ENCODE results near the gene MKNK2.
"Not testable (repeated sequence)": the region's sequence is repeated elsewhere in the genome, so short reads cannot be mapped to it uniquely, and the experiment has no call there.

Gene MKNK2

GRCh38 chr19:2096034-2096479, 45.0 kb upstream of the MKNK2 start, which contains the start of gene MOB3A:
MOB3A (minus strand) TSS chr19:2096326; CDS start chr19:2078560, 17,766 bp downstream.
- H3K4me1 ChIP-seq: peaks cover 44 to 62% (median 48%) of the 10 kb centered on the region in 10 experiments
- peak within 1 kb of the TSS; percentile 89 to 100 (median 99) for H3K4me2 ChIP-seq
- H3K36me3 ChIP-seq: peaks cover 16 to 44% (median 34%) of the 10 kb centered on the region in 11 experiments
- peak within 1 kb of the TSS; percentile 84 to 97 (median 93) for H3K9ac ChIP-seq
- no peak for TF ChIP-seq Cebpa-rat (IDR thresholded peaks at IDR 0.05)
- H3K27ac ChIP-seq: peak within 1 kb of the TSS; percentile 90 to 99 (median 94)
- H4K20me1 ChIP-seq: peaks cover 14 to 42% (median 32%) of the 10 kb centered on the region in 11 experiments; a peak in 19 of 22 replicates
- peak within 1 kb of the TSS; percentile 68 to 98 (median 90) for H3K4me3 ChIP-seq
- no peaks in the 10 kb centered on the region for H3K27me3 ChIP-seq
- H3K9me3 ChIP-seq (replicated peaks in 1 of 11): peaks cover 0 to 9% (median 0%) of the 10 kb centered on the region in 11 experiments; a peak in 4 of 22 replicates

DNA sequence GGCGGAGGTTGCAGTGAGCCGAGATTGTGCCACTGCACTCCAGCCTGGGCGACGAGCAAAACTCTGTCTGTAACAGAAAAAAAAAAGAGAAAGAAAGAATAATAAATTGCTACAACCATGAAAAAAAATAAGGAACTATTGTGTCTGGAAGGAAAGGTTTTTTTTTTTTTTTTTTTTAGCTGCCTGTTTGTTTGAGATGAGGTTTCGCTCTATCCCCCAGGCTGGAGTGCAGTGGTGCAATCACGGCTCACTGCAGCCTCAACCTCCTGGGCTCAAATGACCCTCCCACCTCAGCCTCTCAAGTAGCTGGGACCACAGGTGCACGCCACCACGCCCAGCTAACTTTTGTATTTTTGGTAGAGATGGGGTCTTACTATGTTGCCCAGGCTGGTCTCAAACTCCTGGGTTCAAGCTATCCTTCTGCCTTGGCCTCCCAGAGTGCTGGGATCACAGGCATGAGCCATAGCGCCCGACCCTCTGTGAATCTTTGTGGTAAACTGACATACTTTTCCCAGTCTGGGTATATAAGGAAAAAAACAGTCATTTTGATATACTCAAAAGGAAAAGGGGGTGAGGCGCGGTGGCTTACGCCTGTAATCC, 41.0 kb upstream of the MKNK2 start:
- Histone ChIP-seq H3K36me3 (peaks cover 0 to 37% (median 16%) of the 10 kb centered on the region in 11 experiments; a peak in 16 of 22 replicates), H3K4me2 (peak overlapping the region; percentile 89 to 100 (median 99)), H3K27ac (peak overlapping the region; percentile 90 to 99 (median 94)), H3K4me1 (peaks cover 66 to 85% (median 71%) of the 10 kb centered on the region in 10 experiments), H3K9ac (peak overlapping the region; percentile 84 to 97 (median 93); a peak in 18 of 22 replicates), H3K4me3 (peak overlapping the region in 8 of 10 experiments; percentile 81 to 98 (median 92); a peak in 14 of 20 replicates), H4K20me1 (peaks cover 0 to 43% (median 1%) of the 10 kb centered on the region in 11 experiments; a peak in 9 of 22 replicates)
- H3K9me3 ChIP-seq (replicated peaks in 1 of 11); H3K27me3 ChIP-seq: not testable (repeated sequence)

DNA sequence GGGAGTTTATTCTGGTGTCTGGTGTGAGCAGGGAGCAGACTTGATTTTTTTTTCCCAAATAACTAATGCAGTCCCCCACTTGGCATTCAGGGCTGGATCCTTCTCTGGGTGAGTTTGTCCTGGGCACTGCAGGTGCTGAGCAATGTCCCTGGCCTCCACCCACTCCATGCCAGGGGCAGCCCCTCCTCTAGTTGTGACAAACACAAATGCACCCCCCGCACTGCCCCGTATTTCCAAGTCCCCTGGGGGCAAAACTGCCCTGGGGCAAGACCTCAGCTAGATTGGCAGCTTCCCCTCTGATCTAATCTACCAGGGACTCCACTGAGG, 38.6 kb upstream of the MKNK2 start:
- peaks cover 0 to 9% (median 0%) of the 10 kb centered on the region in 11 experiments; a peak in 4 of 22 replicates for H3K9me3 ChIP-seq (replicated peaks in 1 of 11)
- peaks cover 82 to 94% (median 89%) of the 10 kb centered on the region in 10 experiments for H3K4me1 ChIP-seq
- peak overlapping the region; percentile 63 to 97 (median 93) for H3K9ac ChIP-seq
- H3K27me3 ChIP-seq: no peaks in the 10 kb centered on the region
- peaks cover 0 to 41% (median 16%) of the 10 kb centered on the region in 11 experiments; a peak in 16 of 22 replicates for H3K36me3 ChIP-seq
- H3K4me3 ChIP-seq: peak overlapping the region in 9 of 10 experiments; percentile 21 to 85 (median 51); a peak in 17 of 20 replicates
- peak overlapping the region; percentile 90 to 99 (median 94) for H3K27ac ChIP-seq
- peaks cover 0 to 43% (median 0%) of the 10 kb centered on the region in 11 experiments; a peak in 5 of 22 replicates for H4K20me1 ChIP-seq
- H3K4me2 ChIP-seq: peak overlapping the region; percentile 91 to 100 (median 99)
- no peak for TF ChIP-seq Cebpa-rat (IDR thresholded peaks at IDR 0.05)

GRCh38 chr19:2089001-2089711, 38.1 kb upstream of the MKNK2 start:
- peaks cover 0 to 9% (median 0%) of the 10 kb centered on the region in 11 experiments; a peak in 4 of 22 replicates for H3K9me3 ChIP-seq (replicated peaks in 1 of 11)
- H3K9ac ChIP-seq: peak overlapping the region; percentile 63 to 97 (median 93)
- H4K20me1 ChIP-seq: peaks cover 0 to 43% (median 0%) of the 10 kb centered on the region in 11 experiments; a peak in 5 of 22 replicates
- TF ChIP-seq Cebpa-rat (IDR thresholded peaks at IDR 0.05): no peak
- peaks cover 82 to 96% (median 92%) of the 10 kb centered on the region in 10 experiments for H3K4me1 ChIP-seq
- peak overlapping the region; percentile 91 to 100 (median 99) for H3K4me2 ChIP-seq
- H3K27ac ChIP-seq: peak overlapping the region; percentile 90 to 99 (median 94)
- no peaks in the 10 kb centered on the region for H3K27me3 ChIP-seq
- peaks cover 0 to 46% (median 16%) of the 10 kb centered on the region in 11 experiments; a peak in 16 of 22 replicates for H3K36me3 ChIP-seq
- H3K4me3 ChIP-seq: peak overlapping the region in 9 of 10 experiments; percentile 21 to 85 (median 51); a peak in 16 of 20 replicates

GRCh38 chr19:2087621-2088100, 36.6 kb upstream of the MKNK2 start:
- H4K20me1 ChIP-seq: peaks cover 0 to 34% (median 1%) of the 10 kb centered on the region in 11 experiments; a peak in 12 of 22 replicates
- peak overlapping the region; percentile 91 to 100 (median 99) for H3K4me2 ChIP-seq
- H3K36me3 ChIP-seq: peaks cover 0 to 50% (median 15%) of the 10 kb centered on the region in 11 experiments; a peak in 14 of 22 replicates
- peak overlapping the region in 6 of 10 experiments; percentile 6 to 88 (median 24); a peak in 10 of 20 replicates for H3K4me3 ChIP-seq
- H3K9me3 ChIP-seq (replicated peaks in 1 of 11): peaks cover 0 to 8% (median 0%) of the 10 kb centered on the region in 11 experiments; a peak in 4 of 22 replicates
- peak overlapping the region; percentile 57 to 97 (median 93); a peak in 21 of 22 replicates for H3K9ac ChIP-seq
- 0 out of 22 replicates have a peak, but pooled peaks of 1 of the 11 experiments have one; percentile 2 for TF ChIP-seq Cebpa-rat (IDR thresholded peaks at IDR 0.05)
- no peaks in the 10 kb centered on the region for H3K27me3 ChIP-seq
- H3K4me1 ChIP-seq: peaks cover 77 to 98% (median 93%) of the 10 kb centered on the region in 10 experiments
- H3K27ac ChIP-seq: peak overlapping the region; percentile 90 to 99 (median 94); a peak in 21 of 22 replicates

GRCh38 chr19:2086695-2087620, 35.9 kb upstream of the MKNK2 start:
- Histone ChIP-seq H4K20me1 (peaks cover 0 to 27% (median 8%) of the 10 kb centered on the region in 11 experiments; a peak in 13 of 22 replicates), H3K4me1 (peaks cover 77 to 98% (median 93%) of the 10 kb centered on the region in 10 experiments), H3K4me2 (peak overlapping the region; percentile 91 to 100 (median 99)), H3K36me3 (peaks cover 0 to 50% (median 9%) of the 10 kb centered on the region in 11 experiments; a peak in 14 of 22 replicates), H3K9ac (peak overlapping the region; percentile 80 to 97 (median 93); a peak in 21 of 22 replicates), H3K27ac (peak overlapping the region; percentile 67 to 99 (median 94); a peak in 21 of 22 replicates), H3K4me3 (peak overlapping the region in 7 of 10 experiments; percentile 1 to 88 (median 40); a peak in 10 of 20 replicates)
- not testable (repeated sequence) for H3K27me3 ChIP-seq; H3K9me3 ChIP-seq (replicated peaks in 1 of 11)
- peak in 7 of 11 experiments; percentile 8 to 87 (median 62); a peak in 12 of 22 replicates for TF ChIP-seq Cebpa-rat (IDR thresholded peaks at IDR 0.05)

DNA sequence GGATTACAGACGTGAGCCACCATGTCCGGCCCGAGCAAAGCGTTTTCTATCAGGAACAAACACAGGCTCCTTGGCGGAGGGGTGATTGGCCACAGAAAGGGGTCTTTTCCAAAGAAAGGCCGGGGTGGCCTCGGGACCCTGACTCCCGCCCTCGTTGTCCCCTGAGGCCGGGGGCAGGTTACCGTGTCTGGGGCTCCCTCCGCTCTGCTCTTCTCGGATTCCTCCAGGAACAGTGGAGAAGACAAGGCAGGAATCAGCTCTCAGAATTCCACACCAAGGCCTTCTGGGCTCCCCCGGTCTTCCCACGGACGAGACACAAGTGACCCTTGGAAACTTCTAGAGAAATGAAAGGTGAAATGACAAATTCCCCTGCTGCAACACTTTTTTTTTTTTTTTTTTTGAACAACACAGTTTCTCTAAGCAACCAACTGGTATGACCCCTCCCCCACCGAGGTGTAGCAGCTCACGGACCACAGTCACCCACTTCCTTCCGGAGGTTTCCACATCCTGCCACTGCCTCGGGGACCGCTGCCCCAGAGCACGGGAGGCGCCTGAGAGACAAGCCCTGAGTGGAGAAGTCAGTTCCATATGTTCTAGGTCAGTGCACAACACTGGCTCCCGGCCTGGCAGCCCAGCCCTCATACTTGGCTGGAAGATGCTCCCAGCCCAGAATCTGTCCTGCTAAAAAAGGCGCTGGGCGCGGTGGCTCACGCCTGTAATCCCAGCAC, 34.1 kb upstream of the MKNK2 start:
- Histone ChIP-seq H3K27me3 (no peaks in the 10 kb centered on the region), H3K9ac (peak overlapping the region; percentile 80 to 97 (median 93)), H3K4me3 (peak overlapping the region; percentile 48 to 91 (median 68)), H3K36me3 (peaks cover 6 to 59% (median 19%) of the 10 kb centered on the region in 11 experiments; a peak in 20 of 22 replicates), H3K4me2 (peak overlapping the region; percentile 91 to 100 (median 99)), H3K27ac (peak overlapping the region; percentile 85 to 99 (median 94)), H3K9me3 (replicated peaks in 1 of 11) (no peaks in the 10 kb centered on the region), H3K4me1 (peaks cover 77 to 98% (median 95%) of the 10 kb centered on the region in 10 experiments), H4K20me1 (peaks cover 0 to 33% (median 19%) of the 10 kb centered on the region in 11 experiments; a peak in 15 of 22 replicates)
- peak in 8 of 11 experiments; percentile 33 to 77 (median 56); a peak in 12 of 22 replicates for TF ChIP-seq Cebpa-rat (IDR thresholded peaks at IDR 0.05)

Data from BLaER1 treated with 17β-estradiol and CSF1 and Interleukin-3, amounts not matched to agents 10 nM and 100 nM (cell line).